Breast epithelium (tissue), 3 donors: Measurements from ENCODE around the gene INS.

Experiments used
- POLR2A ChIP-seq: fragments of 450-650 bp; IDR thresholded peaks from one replicate; pipeline ENCODE4 v1.6.1; 2016; ENCODE audit warnings: antibody characterized with exemption, mild to moderate bottlenecking, moderate library complexity
- POLR2AphosphoS5 ChIP-seq, 3 donors: sonication (generic); formaldehyde crosslinking; IDR thresholded peaks; one replicate each; pipeline ENCODE4 v1.6.1; 2017; ENCODE audit warnings: antibody characterized with exemption in 3 of 3

- TF ChIP-seq POLR2A = no peak
- TF ChIP-seq POLR2AphosphoS5 (IDR thresholded peaks at IDR 0.05) = no peak
Observed at GRCh38 chr11:2193099-2193887, 32.3 kb upstream of the INS start.
